Left ventricle myocardium inferior (tissue), 1 donor: ENCODE data around the gene ABR. TPM values are rescaled to one million over a fixed set of nuclear protein-coding genes. Genes with fewer than 3 reads are reported as not detected.
A peak's percentile ranks its signal among the peaks of the same experiment; 100 is the strongest.
"Not testable (repeated sequence)": the region's sequence is repeated elsewhere in the genome, so short reads cannot be mapped to it uniquely, and the experiment has no call there.

Experiments used
- DNase-seq: peaks from one replicate; pipeline ENCODE4 v3.0.0-alpha.2; 2020
- H3K27ac ChIP-seq: fragments of 200-600 bp; replicated peaks from 2 replicates; pipeline ENCODE4 v1.8.0; 2021
- H3K27me3 ChIP-seq: fragments of 200-600 bp; 2 replicates; pipeline ENCODE4 v1.8.0; 2021; ENCODE audit warnings: low read depth
- H3K36me3 ChIP-seq: fragments of 200-600 bp; 2 replicates; pipeline ENCODE4 v1.8.0; 2021
- H3K4me1 ChIP-seq: fragments of 200-600 bp; 2 replicates; pipeline ENCODE4 v1.8.0; 2021
- H3K4me3 ChIP-seq: fragments of 200-600 bp; 2 replicates; pipeline ENCODE4 v1.8.0; 2021; ENCODE audit warnings: mild to moderate bottlenecking, moderate library complexity
- H3K9me3 ChIP-seq: fragments of 200-600 bp; replicated peaks from 2 replicates; pipeline ENCODE4 v1.8.0; 2021
- CTCF ChIP-seq: fragments of 200-600 bp; IDR thresholded peaks from 2 replicates; pipeline ENCODE4 v1.8.0; 2021; ENCODE audit warnings: antibody characterized with exemption, mild to moderate bottlenecking, borderline replicate concordance
- intact Hi-C: fragments of 100-400 bp; cut with micrococcal nuclease; formaldehyde crosslinking; loops from one replicate; pipeline ENCODE4 v1.11.0; 2022
- total RNA-seq: library from RNA; stranded (reverse); fragmentation: NEBNext Ultra II Directional; extraction: Animal tissue kit (Norgen Biotek cat#: 25700); gene quantifications from one replicate; pipeline ENCODE4 v1.2.1, GENCODE V29; 2021
- donor health status: DM: no; HTN: yes; CAD: no; lungs with severe emphysema.

The ABR gene
- total RNA-seq, 1 donor from 2014 or later = 170 TPM

- intact Hi-C loops = no loop called here
- H3K36me3 ChIP-seq = peaks cover 66% of the 10 kb centered on the region
- no peak for TF ChIP-seq CTCF
- H3K27ac ChIP-seq = peak overlapping the region; percentile 79
- H3K9me3 ChIP-seq = no peaks in the 10 kb centered on the region
- no peaks in the 10 kb centered on the region for H3K27me3 ChIP-seq
- peak overlapping the region; percentile 2 for H3K4me3 ChIP-seq
- DNase-seq = no peak
- peaks cover 33% of the 10 kb centered on the region for H3K4me1 ChIP-seq
Measured at GRCh38 chr17:1053661-1054360, 126.0 kb downstream of the ABR start.

DNA sequence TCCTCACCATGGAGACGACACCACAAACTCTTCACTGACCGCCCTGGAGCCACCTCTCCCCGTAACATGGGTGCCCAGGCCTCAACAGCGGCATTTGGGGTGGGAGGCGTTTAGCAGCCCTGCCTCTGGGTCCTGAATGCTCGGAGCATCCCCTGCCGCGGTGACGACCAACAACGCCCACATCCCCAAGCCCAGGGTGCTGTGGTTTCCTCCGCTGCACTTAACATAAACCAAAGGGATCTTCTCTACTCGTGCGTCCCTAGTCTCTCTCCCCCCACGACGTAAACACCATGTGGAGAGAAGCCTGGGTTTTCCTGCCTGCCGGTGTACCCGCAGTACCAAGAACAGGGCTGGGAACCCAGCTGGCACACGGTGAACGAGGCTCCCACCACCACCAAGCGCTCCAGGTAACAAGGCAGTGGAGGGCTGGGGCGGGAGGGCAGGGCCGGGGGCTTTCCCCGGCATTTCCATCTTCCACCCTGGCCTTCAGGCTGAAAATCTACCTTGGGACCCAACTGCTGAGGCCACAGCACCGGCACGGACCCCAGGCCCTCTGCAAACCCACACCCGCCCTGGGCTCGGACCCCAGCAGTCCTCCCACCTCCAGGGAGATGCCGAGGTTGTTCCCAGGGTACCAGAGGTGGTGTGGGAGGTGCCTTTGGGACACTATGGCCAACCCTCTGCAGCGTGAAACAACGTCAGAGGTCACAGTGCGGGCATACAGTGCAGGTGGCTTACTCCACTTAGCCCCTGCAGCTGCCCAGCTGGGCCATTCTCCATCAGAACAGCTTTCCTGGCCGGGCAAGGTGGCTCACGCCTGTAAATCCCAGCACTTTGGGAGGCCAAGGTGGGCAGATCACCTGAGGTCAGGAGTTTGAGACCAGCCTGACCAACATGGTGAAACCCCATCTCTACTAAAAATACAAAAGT is 128.5 kb downstream of the ABR start:
- Histone ChIP-seq H3K27ac (peak overlapping the region; percentile 52), H3K27me3 (no peaks in the 10 kb centered on the region), H3K4me3 (no peak overlapping the region), H3K36me3 (peaks cover 55% of the 10 kb centered on the region), H3K4me1 (peaks cover 56% of the 10 kb centered on the region), H3K9me3 (no peaks in the 10 kb centered on the region)
- TF ChIP-seq CTCF = no peak
- intact Hi-C loops = no loop called here
- peak; percentile 7 for DNase-seq

DNA sequence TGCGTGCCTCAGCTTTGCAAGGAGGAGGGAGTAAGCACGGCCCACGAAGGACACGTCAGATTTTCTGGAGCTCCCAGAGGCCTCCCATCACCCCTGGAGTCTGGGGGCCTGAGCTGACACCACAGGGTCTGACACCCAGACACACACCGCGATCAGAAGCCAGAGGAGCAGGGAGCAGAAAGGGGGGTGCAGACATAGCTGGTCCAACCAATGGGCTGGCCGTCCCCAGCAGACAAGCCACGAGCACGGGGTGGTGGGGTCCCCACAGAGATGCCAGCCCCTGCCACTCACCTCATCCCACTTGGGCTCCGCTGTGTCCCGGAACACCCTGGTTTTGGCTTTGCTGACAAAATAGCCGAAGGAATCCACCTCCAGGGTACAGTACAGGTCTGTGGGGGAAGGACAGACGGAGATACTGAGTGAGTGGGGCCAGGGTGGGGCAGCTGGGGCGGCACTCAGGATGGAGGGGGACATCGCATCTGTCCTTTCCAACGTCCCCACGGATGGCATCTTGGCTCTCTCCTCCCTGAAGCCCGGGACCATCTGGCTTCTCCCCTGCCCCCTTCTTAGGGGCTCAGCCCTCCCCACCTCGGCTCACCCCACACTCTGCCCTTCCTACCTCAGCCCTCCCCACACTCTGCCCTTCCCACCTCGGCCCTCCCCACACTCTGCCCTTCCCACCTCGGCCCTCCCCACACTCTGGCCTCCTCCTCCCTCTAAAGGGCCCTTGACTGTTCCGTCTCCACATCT is 129.4 kb downstream of the ABR start:
- peak; percentile 3 for DNase-seq

GRCh38 chr17:1049446-1050225 is 130.1 kb downstream of the ABR start:
- Histone ChIP-seq H3K27ac (peak overlapping the region; percentile 32), H3K36me3 (peaks cover 40% of the 10 kb centered on the region), H3K4me3 (no peak overlapping the region), H3K4me1 (peaks cover 65% of the 10 kb centered on the region), H3K9me3 (no peaks in the 10 kb centered on the region), H3K27me3 (no peaks in the 10 kb centered on the region)
- intact Hi-C loops = no loop called here
- peak; percentile 3 for DNase-seq
- TF ChIP-seq CTCF = no peak

More for the DNA sequence above, 129.4 kb downstream of the ABR start:
- Histone ChIP-seq H3K9me3 (no peaks in the 10 kb centered on the region), H3K4me3 (no peak overlapping the region), H3K4me1 (peaks cover 57% of the 10 kb centered on the region), H3K27ac (peak overlapping the region; percentile 32), H3K36me3 (peaks cover 48% of the 10 kb centered on the region), H3K27me3 (no peaks in the 10 kb centered on the region)
- no peak for TF ChIP-seq CTCF
- intact Hi-C loops = no loop called here

- intact Hi-C loops, H3K27me3 ChIP-seq, H3K9me3 ChIP-seq, H3K4me3 ChIP-seq: not testable (repeated sequence)
- DNase-seq = peak; percentile 12
- Histone ChIP-seq H3K27ac (peak overlapping the region; percentile 95), H3K36me3 (peaks cover 33% of the 10 kb centered on the region), H3K4me1 (peaks cover 68% of the 10 kb centered on the region)
Measured at GRCh38 chr17:1048516-1049115, 131.2 kb downstream of the ABR start.
